ENCODE results near the gene DOHH.

- TF ChIP-seq, protein P1, sequence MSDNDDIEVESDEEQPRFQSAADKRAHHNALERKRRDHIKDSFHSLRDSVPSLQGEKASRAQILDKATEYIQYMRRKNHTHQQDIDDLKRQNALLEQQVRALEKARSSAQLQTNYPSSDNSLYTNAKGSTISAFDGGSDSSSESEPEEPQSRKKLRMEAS (IDR thresholded peaks at IDR 0.05; ENCODE audit: low read depth, low read length), result no peak
- TF ChIP-seq CTCF (IDR thresholded peaks at IDR 0.05; ENCODE audit: low read depth, low read length) (no peak), POLR2A (IDR thresholded peaks at IDR 0.05; ENCODE audit: extremely low read depth, insufficient read length) (no peak)
Measured at GRCh38 chr19:3467437-3468198, 32.9 kb downstream of the DOHH start.
